Stimulated activated CD4-positive, alpha-beta T cell treated with anti-CD3 and anti-CD28 coated beads, Interleukin-4, amount 100 ng/mL, for 4 hours (primary cell): Measurements from ENCODE around the gene KLK12.

ENCODE experiments used
- DNase-seq, 2 experiments: peaks; one replicate each; pipeline ENCODE4 v3.0.0-alpha.2; 2020

The KLK12 gene

GRCh38 chr19:51034704-51035103, at the start of gene KLK12:
Gene KLK12, minus strand, starts transcription at chr19:51035002. Its CDS starts 381 bp downstream, at chr19:51034621.
- no peak for DNase-seq

- DNase-seq, result no peak
Measured at GRCh38 chr19:51084505-51084904, 49.7 kb upstream of the KLK12 start.

- DNase-seq, result no peak
Measured at GRCh38 chr19:51083783-51084182, 49.0 kb upstream of the KLK12 start.

GRCh38 chr19:51083181-51083580, 48.4 kb upstream of the KLK12 start:
- no peak for DNase-seq

GRCh38 chr19:51082611-51083010, 47.8 kb upstream of the KLK12 start, which contains the start of gene KLK14:
Gene KLK14, minus strand, starts transcription at chr19:51082887. Its CDS starts 273 bp downstream, at chr19:51082614.
- DNase-seq, result no peak

- DNase-seq, result no peak
Measured at GRCh38 chr19:51081476-51081875, 46.7 kb upstream of the KLK12 start.

- no peak for DNase-seq
Measured at GRCh38 chr19:51079481-51080110, 44.8 kb upstream of the KLK12 start.

- no peak for DNase-seq
Measured at GRCh38 chr19:51078731-51079130, 43.9 kb upstream of the KLK12 start.

GRCh38 chr19:51078104-51078503, 43.3 kb upstream of the KLK12 start:
- DNase-seq, result no peak

- no peak for DNase-seq
Measured at GRCh38 chr19:51076631-51077213, 41.9 kb upstream of the KLK12 start.

GRCh38 chr19:51075998-51076397, 41.2 kb upstream of the KLK12 start:
- no peak for DNase-seq

GRCh38 chr19:51071095-51071405, 36.2 kb upstream of the KLK12 start:
- no peak for DNase-seq

GRCh38 chr19:51070334-51071094, 35.7 kb upstream of the KLK12 start:
- no peak for DNase-seq

GRCh38 chr19:51066393-51067186, 31.8 kb upstream of the KLK12 start:
- no peak for DNase-seq

GRCh38 chr19:51065221-51065960, 30.6 kb upstream of the KLK12 start:
- DNase-seq, result no peak

GRCh38 chr19:51064534-51065220, 29.9 kb upstream of the KLK12 start, which contains the start of gene KLK13:
Gene KLK13, minus strand, starts transcription at chr19:51065092. Its CDS starts 25 bp downstream, at chr19:51065067.
- no peak for DNase-seq

- DNase-seq, result no peak
Measured at GRCh38 chr19:51063664-51064063, 28.9 kb upstream of the KLK12 start.

GRCh38 chr19:51060973-51061372, 26.2 kb upstream of the KLK12 start:
- DNase-seq, result no peak

- DNase-seq, result no peak
Measured at GRCh38 chr19:51060336-51060735, 25.5 kb upstream of the KLK12 start.

GRCh38 chr19:51059715-51060114, 24.9 kb upstream of the KLK12 start:
- DNase-seq, result no peak

GRCh38 chr19:51055866-51056265, 21.1 kb upstream of the KLK12 start:
- DNase-seq, result no peak

- DNase-seq, result no peak
Measured at GRCh38 chr19:51047031-51047335, 12.2 kb upstream of the KLK12 start.
